GM19324 (cell line): ENCODE data around the gene DLGAP5.

Source experiments
- ATAC-seq: cut with Tn5 transposase; IDR thresholded peaks from one replicate; pipeline ENCODE4 v1.9.1; 2021; ENCODE audit warnings: mild to moderate bottlenecking, moderate library complexity; ENCODE audit not compliant: unreplicated experiment, low FRiP score

DLGAP5 gene

DNA sequence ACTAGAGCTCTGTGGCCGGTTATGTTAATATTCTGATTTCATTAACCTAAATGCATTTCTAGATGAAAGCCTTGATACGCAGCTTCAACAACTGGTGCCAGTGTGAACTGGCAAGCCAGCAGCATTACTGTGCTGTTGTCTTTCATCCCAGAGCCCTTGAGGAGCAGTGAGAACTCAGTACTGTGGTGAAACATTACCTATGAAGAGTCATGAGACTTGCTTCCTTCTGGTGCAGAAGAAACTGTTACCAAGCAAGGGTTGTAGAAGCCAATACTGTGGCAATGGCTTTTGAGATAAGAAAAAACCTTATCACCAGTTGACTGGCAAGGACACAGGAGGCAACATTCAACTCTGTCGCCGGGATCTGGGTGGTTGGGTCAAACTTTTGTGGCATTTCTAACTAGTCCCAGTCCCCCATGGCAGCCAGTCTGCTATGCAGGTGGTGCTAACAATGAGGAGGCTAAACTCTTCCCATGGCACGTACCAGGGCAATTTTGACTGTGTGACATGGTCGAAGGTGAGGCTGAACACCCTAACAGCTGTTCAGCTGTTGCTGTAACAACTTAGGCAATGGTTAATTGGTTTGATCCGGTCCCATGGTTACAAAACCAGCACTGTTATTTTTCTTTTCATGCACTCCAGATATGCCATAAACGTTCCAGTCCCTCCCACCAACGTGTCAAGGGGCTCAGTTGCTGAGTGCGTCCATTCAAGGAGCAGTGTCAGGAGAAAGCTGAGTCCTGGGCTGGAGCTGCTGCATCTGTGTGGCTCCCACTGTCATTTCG lies 74.9 kb downstream of the DLGAP5 start:
- no peak for ATAC-seq

DNA sequence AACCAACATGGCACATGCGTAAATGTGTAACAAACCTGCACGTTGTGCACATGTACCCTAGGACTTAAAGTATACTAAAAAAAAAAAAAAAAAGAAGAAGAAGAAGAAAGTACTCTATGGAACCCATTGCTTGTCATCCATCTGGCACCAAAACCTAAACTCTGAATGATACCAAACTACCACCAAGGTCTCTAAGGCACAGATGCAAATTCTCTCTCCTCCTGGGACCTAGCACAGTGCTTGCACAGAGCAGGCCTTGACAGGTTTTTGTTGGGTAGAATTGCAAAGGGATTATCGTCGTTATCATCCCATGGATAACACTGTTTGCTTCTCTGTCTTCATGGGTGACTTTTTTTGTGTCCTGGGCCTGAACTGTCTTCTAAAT lies 75.5 kb downstream of the DLGAP5 start:
- ATAC-seq, result no peak

DNA sequence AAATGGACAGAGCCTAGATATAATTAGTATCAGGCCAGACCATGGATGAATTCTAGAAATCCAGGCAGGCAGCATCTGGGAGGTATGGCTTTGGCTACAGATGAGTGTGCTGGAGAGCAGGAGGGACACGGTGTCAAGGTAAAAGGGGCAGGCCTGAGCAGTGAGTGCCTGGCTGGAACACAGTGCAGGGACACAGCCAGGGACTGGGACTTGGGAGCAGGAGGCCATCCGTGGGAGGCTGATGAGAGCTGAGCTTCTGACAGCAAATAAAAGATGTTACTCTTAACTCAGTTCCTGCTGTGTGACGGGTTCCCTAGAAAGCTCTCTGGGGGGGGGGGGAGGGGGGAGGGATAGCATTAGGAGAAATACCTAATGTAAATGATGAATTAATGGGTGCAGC lies 75.9 kb downstream of the DLGAP5 start:
- ATAC-seq, result no peak

DNA sequence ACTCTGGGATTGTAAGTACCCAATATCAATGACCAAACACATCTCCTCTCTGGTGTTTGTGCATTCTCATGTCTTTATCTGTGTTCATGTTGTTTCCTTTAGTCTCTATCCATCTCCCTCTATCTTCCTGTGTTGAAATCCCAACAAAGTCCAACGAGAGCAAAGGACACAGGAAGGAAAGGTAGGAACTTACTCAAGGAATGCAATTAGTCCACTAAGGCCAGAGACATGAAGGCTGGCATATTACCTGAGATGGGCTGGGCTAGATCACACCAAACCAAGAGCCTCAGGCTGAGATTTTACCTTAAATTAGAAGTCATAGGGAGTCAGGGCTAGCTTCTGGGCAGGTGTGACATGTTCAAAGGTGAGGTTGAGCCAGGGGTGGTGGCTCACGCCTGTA lies 76.7 kb downstream of the DLGAP5 start:
- ATAC-seq, result no peak

DNA sequence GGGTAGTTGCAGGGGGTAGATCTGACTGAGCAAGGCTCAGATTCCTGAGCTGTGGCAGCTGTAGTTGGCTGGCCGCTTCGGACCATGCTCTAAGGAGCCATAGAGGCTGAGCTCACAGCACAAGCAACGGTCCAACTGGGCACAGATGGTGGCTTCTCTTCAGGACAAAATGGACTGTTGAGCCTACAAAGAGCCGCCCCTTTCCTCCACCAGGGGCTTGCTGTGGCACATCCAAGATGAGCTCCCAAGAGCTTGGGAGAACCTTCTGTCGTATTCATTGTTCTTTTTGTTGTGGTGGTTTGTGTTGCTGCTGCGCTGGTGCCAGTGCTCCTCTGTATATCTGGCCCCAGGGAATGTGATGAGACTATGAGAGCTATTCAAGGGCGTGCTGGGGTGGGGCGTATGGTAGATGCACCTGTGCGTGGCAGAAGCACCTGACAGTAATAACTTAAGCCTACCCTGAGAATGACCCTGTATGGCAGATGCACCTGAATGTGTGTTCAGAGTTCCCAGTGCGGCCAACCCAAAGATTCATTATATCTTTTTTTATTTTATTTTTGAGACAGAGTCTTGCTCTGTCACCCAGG lies 80.2 kb downstream of the DLGAP5 start:
- ATAC-seq, result no peak

DNA sequence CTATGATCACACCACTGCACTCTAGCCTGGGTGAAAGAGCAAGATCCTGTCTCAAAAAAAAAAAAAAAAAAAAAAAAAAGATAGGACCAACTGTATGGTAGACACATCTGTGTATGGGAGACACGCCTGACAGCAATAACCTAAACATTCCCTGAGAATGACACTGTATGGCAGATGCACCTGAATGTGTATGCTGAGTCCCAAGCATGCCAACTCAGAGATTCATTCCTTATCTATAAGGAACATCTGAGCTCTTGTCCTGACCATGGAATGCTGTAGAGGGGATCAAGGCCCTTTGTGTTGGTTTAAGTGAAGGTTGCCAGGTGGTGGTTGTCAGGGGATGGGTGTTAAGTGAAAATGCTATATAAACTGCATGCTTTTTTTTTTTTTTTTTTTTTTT lies 81.5 kb downstream of the DLGAP5 start:
- ATAC-seq, result no peak

DNA sequence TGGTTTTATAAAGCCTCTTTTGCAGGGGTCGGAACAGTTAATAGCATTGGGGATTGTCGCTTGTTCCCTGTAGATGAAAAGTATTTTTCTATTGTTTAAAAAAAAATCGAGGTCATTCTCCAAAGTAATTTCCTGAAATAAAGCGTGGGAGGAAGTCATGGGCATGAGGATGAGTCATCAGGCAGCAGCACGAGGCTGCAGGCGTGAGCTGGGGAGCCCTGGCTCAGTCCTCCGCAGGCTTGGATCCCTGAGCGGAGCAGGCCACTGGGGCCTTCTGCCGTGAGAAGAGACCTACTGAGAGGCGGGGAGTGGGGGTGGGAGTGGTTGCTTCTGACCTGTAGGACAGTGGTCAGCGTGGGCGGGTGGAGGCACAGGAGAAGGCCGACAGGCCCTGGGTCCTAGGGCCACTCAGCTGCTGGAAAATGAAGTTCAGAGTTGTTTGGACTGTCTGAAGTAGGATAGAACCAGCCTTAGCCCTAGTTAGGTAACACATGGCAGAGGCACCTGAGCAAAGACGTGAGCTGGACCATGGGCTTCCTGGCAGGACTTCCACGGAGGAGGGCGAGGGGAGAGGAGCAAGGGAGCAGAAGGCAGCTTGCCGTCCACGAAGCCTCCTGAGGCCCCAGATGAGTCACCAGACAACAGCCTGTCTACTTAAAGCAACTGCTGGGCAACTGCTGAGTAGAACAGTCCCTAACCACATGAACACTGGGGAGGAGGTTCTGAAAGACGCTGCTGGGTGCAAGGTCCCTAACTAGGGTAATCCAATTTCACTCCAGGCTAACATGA lies 83.4 kb downstream of the DLGAP5 start:
- ATAC-seq, result no peak

DNA sequence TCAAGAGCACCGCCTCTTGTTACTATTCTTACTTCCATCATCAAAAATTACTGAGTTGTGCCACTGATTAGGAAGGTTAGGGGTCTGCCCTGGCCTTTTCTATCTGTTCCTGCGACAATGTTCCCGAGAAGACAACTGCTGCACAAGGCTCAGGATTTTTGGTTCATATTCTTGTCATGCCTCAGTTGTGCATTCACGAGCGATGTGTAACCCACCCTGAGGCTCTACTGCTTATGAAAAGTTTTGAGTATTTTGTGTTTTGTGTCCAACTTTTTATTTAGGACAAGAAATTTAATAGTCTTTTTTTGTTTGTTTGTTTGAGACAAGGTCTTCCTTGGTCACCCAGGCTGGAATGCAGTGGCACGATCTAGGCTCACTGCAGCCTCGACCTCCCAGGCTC lies 85.4 kb downstream of the DLGAP5 start:
- no peak for ATAC-seq

DNA sequence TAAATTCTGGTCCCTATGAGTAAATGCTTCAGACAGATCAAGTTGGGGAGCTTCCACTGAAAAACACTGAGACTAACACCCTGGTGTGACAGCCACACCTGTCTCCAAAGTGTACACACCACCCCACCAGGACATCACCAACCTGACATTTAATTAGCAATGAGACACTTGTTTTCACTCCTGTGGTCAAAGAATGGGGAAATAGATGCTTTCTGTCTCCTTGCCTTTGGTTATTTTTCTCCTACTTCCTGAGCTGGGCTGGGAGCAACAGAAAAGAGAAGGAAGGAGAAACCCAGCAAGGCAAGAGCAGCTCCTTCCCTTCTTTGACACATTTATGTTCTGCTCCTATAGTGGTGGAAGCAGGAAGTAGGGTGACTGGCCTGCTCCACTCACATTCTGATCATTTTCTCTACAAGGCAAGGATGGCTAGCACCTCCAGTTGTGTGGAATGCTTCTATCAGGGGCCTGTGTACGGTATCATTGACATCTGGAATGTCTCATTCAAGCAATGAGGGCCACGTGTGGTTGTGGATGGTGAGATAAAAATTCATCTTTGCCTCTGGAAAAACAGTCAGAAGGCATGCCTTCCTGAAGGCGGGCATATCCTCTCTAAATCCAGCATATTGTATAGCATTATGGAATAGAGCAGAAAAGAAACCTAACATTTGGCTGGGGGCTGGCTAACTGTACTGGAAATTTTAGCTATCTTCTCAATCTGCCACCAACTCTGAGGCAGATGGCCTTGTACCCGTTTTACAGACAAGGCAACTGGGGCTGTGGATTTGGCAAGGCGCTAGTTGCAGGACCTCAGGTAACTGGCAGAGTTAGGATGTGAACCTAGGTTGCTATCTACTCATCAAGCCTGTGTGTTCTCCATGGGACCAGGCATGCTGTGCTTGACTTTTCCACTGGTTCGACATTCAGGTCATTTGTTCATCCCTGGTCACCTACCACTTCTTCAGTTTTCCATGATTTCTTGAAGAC lies 87.1 kb downstream of the DLGAP5 start:
- ATAC-seq, result no peak

DNA sequence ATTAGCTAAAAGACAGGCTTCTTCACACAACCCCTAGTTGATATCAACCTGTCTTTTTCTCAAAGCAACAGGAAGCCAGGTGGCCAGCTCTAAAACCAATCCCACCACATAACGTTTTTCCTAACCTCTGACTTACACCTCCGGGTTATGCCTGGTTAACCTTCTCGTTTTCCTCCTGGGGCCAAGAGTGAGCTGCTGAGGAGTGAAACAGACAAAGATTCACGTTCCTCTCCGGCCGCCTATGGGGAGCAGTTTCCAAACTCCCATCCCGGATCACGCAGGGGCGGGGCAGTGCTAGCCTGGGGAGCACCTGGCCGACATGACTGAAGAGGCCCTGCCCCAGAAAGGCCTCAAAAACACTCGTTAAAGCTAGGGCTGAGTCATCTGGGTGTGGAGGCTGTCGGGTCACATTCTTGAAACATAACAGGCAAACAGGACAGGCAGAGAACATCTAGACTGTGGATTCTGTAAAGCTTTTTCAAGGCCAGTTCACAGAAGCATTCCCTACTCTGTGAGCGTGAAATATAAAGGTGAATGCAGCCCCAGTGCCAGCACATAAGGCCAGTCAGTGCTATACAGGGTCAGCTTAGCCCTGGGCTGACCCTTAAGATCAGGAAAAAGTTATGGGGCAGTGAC lies 88.3 kb downstream of the DLGAP5 start:
- no peak for ATAC-seq

DNA sequence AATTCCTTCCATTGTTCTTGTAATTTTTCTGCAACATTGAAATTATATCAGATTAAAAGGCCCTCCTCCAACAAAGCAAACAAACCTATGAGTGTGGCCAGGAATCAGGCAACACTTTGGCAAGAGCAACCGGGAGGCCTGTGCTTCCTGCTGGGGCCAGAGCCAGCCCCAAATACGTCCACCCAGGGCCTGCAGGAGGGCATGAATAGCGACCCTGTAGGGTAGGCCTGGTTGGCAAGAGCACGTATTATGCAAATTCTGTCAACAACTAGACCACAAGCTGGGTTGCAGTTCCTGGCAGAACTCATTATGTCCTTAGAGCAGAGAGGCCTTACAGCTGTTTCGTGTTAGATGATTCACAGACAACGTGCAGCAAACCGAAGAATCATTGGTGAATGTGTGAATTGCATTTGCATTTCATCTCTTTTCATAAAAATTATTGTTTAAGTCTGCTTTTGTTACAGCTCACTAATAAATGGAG lies 89.2 kb downstream of the DLGAP5 start:
- ATAC-seq, result peak; percentile 91

DNA sequence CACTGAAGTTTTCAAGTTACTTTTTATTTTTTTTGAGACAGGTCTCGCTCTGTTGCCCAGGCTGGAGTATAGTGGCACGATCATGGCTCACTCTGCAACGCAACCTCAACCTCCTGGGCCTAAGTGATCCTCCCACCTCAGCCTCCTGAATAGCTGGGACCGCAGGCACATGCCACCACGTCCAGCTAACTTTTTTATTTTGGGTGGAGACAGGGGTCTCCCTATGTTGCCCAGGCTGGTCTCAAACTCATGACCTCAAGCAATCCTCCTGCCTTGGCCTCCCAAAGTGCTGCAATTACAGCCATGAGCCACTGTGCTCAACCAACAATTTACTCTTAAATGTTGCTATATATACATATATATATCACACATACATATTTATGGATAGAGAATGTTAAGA lies 89.7 kb downstream of the DLGAP5 start:
- ATAC-seq, result no peak

DNA sequence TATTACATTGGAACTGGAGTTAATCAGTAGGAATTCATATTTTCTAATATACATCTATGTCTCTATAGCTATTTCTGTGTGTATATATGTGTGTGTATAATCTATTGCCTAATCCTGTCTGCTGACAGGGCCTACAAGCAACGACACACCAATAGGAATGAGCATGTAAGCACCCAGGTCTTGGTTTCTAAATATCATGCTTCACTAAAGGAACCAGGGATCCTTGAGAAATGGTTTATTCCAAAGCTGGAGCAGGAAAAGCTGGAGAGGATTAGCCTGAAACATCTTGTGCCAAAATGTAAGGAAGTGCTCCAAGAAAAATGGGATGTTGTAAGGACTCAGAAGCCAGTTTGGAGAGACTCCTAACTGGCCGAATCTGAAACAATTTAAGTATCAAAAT lies 91.6 kb downstream of the DLGAP5 start:
- ATAC-seq, result no peak

DNA sequence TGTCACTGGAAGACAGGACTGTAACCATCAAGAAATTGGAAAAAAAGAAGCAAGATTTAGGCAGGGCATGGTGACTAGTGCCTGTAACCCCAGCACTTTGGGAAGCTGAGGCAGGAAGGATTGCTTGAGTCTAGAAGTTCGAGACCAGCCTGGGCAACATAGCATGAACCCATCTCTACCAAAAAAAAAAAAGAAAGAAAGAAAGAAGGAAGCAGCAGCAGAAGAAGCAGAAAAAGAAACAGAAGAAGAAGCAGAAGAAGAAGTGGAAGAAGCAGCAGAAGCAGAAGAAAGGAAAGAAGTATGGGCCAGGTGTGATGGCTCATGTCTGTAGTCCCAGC lies 92.9 kb downstream of the DLGAP5 start:
- no peak for ATAC-seq
